AG09309 (cell line): ENCODE measurements around the gene JUN.

Experiments used
- DNase-seq: peaks from one replicate; pipeline ENCODE4 v3.0.0-alpha.2; 2010; ENCODE audit warnings: low read depth
- H3K4me3 ChIP-seq: 2 replicates; pipeline ENCODE4 v1.5.1; 2011; ENCODE audit warnings: mild to moderate bottlenecking, low read depth, low read length, moderate library complexity; ENCODE audit not compliant: control insufficient read depth
- CTCF ChIP-seq: IDR thresholded peaks from 2 replicates; pipeline ENCODE4 v1.5.1; 2011; ENCODE audit warnings: mild to moderate bottlenecking, low read depth, low read length, inconsistent platforms; ENCODE audit not compliant: insufficient read depth, control insufficient read depth; ENCODE audit errors: missing control alignments

JUN gene

GRCh38 chr1:58785442-58786058, 1.7 kb upstream of the JUN start:
- no peak for DNase-seq
- peak overlapping the region; percentile 98 for H3K4me3 ChIP-seq
- TF ChIP-seq CTCF, result no peak

DNA sequence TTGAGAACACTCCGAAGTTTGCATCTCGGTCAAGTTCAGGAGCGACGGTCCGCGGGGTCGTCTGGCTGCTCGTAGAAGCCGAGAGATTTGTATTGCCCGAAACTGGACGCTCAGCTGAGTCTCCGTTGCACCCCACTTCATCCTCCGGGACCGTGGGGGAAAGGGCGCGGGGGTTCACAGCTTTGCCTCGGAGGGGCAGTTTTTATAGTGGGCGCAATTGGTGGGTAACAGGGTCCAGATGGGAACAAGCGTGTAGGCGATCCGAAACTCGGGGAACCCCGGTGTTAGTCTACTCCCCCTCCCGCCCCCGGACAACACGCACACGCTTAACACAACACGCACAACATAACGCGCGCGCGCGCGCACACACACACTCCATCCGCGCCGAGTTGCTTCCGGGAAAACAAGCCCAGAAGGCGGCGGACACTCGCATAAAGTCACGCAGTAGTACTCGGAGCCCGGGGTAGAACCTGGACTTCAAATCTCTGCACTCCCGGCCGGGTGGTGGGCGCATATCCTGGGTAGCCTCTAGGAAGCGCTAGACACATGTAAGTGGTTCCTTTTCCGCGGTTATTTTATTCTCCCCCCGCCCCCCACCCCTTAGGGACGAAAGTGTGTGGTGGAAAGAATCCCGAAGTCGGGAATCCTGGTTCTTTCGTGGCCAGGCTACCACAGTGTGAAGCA, 1.1 kb upstream of the JUN start:
- peak; percentile 88 for TF ChIP-seq CTCF
- H3K4me3 ChIP-seq, result peak overlapping the region; percentile 98
- DNase-seq, result peak; percentile 88

DNA sequence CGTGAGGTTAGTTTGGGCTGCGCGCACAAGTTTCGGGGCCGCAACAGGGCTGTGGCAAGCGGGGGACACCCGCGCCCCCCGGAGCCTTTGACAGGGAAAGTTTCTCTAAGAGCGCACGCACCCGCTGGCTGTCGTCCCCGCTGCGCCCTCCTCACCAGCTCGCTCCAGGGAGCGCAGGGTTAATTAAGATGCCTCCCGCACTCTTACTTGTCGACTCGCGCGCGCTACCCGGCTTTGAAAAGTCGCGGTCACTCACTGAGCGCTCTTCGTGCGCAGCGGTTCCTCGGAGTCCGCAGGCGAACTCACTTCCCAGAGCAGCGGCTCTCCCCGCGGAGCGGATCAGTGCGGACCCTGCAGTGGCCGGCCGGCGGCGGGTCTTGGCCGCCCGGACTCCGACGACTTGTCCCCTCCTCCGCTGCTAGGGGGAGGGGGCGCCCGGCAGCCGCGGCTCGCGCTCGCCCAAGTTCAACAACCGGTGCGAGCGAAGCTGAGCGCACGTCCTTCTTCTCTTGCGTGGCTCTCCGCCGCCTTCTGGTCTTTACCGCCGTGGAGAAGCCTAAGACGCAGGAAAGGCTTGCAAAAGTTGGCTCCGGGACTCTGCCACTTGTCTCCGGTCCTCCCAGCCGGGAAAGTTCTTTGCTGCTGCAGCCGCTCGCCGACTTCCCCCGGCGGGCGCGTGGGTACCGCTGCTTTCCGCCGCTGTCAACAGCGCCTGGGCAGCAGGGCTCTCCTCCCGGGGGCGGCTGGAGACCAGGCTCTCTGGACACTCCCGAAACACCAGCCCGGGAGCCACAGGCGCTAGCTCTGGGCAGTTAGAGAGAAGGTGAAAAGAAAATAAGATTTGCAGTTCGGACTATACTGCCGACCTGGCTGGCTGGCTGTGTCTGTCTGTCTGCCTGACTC, 506 bp downstream of the JUN start:
- peak overlapping the region; percentile 95 for H3K4me3 ChIP-seq
- no peak for TF ChIP-seq CTCF
- DNase-seq, result no peak

- no peak for TF ChIP-seq CTCF
- DNase-seq, result no peak
- peak overlapping the region; percentile 95 for H3K4me3 ChIP-seq
Measured at GRCh38 chr1:58782178-58783089, 1.4 kb downstream of the JUN start.

DNA sequence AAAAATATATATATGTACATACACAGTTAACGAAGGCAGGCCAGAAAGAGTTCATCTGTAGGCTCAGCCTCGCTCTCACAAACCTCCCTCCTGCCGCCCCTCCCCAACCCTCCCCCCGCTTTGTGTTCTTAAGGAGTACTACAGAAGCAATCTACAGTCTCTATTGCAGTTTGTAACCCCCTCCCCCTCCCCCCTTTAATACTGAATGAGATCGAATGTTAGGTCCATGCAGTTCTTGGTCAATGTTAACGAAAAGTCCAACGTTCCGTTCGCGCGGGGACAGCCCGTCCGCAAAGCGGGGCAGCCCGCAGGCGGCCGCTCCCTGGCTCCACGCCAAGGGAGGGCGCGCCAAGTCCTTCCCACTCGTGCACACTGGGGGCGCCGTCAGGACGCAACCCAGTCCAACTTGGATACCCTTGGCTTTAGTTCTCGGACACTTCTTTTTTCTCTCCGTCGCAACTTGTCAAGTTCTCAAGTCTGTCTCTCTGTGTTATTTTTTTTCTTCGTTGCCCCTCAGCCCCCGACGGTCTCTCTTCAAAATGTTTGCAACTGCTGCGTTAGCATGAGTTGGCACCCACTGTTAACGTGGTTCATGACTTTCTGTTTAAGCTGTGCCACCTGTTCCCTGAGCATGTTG, 2.2 kb downstream of the JUN start:
- no peak for DNase-seq
- H3K4me3 ChIP-seq, result peak overlapping the region; percentile 95
- TF ChIP-seq CTCF, result peak; percentile 43
